HepG2 (cell line): ENCODE measurements around the gene PSMA7. TPM values are rescaled to one million over a fixed set of nuclear protein-coding genes. Genes with fewer than 3 reads are reported as not detected.
A peak's percentile ranks its signal among the peaks of the same experiment; 100 is the strongest.

ENCODE experiments used
- ATAC-seq: fragments of 200-7000 bp; cut with Tn5 transposase; 3 replicates; pipeline ENCODE4 v1.9.1; 2020; ENCODE audit warnings: mild to moderate bottlenecking, moderate library complexity
- BruUV-seq: library from RNA; stranded (reverse); fragments of 400-500 nt; replicated peaks from 2 replicates; lab custom pipeline; 2021; lab: Mats Ljungman, UMichigan
- CTCF ChIA-PET: fragments of 300-600 bp; formaldehyde crosslinking; extraction: SDS; loops from one replicate; lab custom pipeline; 2021; ENCODE audit warnings: low total read pairs, inconsistent platforms, low intra/inter-chr PET ratio; lab: Yijun Ruan, JAX
- POLR2A ChIA-PET: fragments of 350-600 bp; sonication (Branson Sonifier 250); formaldehyde crosslinking; loops from one replicate; lab custom pipeline; 2020; ENCODE audit warnings: antibody characterized with exemption, inconsistent platforms; lab: Yijun Ruan, JAX
- DNase-seq: peaks from one replicate; pipeline ENCODE4 v3.0.0-alpha.2; 2015; ENCODE audit warnings: low spot score
- FAIRE-seq: peaks from 3 replicates; lab custom pipeline; 2011; peaks lifted over from hg19 to GRCh38; lab: Jason Lieb, UNC
- H2AFZ ChIP-seq: one replicate; pipeline ENCODE4 v1.6.1; 2011; ENCODE audit warnings: low read length, inconsistent platforms
- H3K27ac ChIP-seq: fragments of 300-600 bp; 3 replicates; pipeline ENCODE4 v1.8.0; 2011; ENCODE audit warnings: mixed run types, mild to moderate bottlenecking, mixed read lengths, low read length, inconsistent platforms; ENCODE audit not compliant: insufficient read depth; ENCODE audit errors: extremely low read length
- H3K27me3 ChIP-seq, 2 experiments: fragments of 200-600 bp in 1 of 2; 2 replicates in 1 of 2; 3 replicates in 1 of 2; pipeline versions ENCODE4 v1.6.0 to v1.8.0; 2011; ENCODE audit warnings: low read length in 2 of 2, mild to moderate bottlenecking in 2 of 2, moderate library complexity in 2 of 2, inconsistent platforms in 1 of 2; ENCODE audit not compliant: insufficient read depth in 2 of 2, control insufficient read depth in 1 of 2
- H3K36me3 ChIP-seq, 2 experiments: fragments of 200-600 bp in 1 of 2; replicated peaks in 1 of 2; 2 replicates in 1 of 2; 3 replicates in 1 of 2; pipeline versions ENCODE4 v1.5.1 to v1.8.0; 2011; ENCODE audit warnings: low read length in 2 of 2, inconsistent platforms in 1 of 2; ENCODE audit not compliant: insufficient read depth in 2 of 2, control insufficient read depth in 1 of 2
- H3K4me1 ChIP-seq: 2 replicates; pipeline ENCODE4 v1.5.1; 2012; ENCODE audit warnings: low read length, inconsistent platforms; ENCODE audit not compliant: insufficient read depth
- H3K4me2 ChIP-seq: 2 replicates; pipeline ENCODE4 v1.6.0; 2011; ENCODE audit warnings: low read depth, low read length, inconsistent platforms
- H3K4me3 ChIP-seq, 3 experiments: fragments of 200-600 bp in 1 of 3; sonication (generic), shearing (Covaris generic) in 1 of 3; replicated peaks in 1 of 3; 2 replicates each; pipeline ENCODE4 v1.5.1; 2011 to 2016; ENCODE audit warnings: low read length in 3 of 3, inconsistent platforms in 2 of 3, low read depth in 2 of 3, mild to moderate bottlenecking in 2 of 3, control low read depth in 1 of 3, mixed read lengths in 1 of 3; ENCODE audit not compliant: insufficient read depth in 1 of 3
- H3K79me2 ChIP-seq: one replicate; pipeline ENCODE4 v1.6.1; 2011; ENCODE audit warnings: low read length, inconsistent platforms; ENCODE audit not compliant: insufficient read depth
- H3K9ac ChIP-seq: 2 replicates; pipeline ENCODE4 v1.6.0; 2011; ENCODE audit warnings: mild to moderate bottlenecking, low read depth, low read length, inconsistent platforms; ENCODE audit not compliant: insufficient read depth
- H3K9me3 ChIP-seq: 2 replicates; pipeline ENCODE4 v1.5.1; 2012; ENCODE audit warnings: mild to moderate bottlenecking, low read length
- H4K20me1 ChIP-seq: 2 replicates; pipeline ENCODE4 v1.6.0; 2011; ENCODE audit warnings: inconsistent platforms, mild to moderate bottlenecking, low read length, moderate library complexity; ENCODE audit not compliant: insufficient read depth
- ARID5B ChIP-seq: IDR thresholded peaks from 2 replicates; pipeline ENCODE4 v1.4.0; 2020; ENCODE audit warnings: mild to moderate bottlenecking, missing genetic modification reagents
- CBX5 ChIP-seq: sonication (generic); formaldehyde crosslinking; IDR thresholded peaks from 2 replicates; pipeline ENCODE4 v1.4.0; 2020; ENCODE audit warnings: missing genetic modification reagents, borderline replicate concordance
- FOSL2 ChIP-seq: sonication (generic); formaldehyde crosslinking; IDR thresholded peaks from 2 replicates; pipeline ENCODE4 v1.4.0; 2020; ENCODE audit warnings: missing genetic modification reagents
- KLF12 ChIP-seq: sonication (generic); formaldehyde crosslinking; IDR thresholded peaks from 2 replicates; pipeline ENCODE4 v1.4.0; 2020; ENCODE audit warnings: missing genetic modification reagents, borderline replicate concordance
- PAF1 ChIP-seq: IDR thresholded peaks from 2 replicates; pipeline ENCODE4 v1.6.1; 2016; ENCODE audit warnings: missing genetic modification reagents, missing compliant biosample characterization
- PRPF4 ChIP-seq: fragments of 200-400 bp; formaldehyde crosslinking; IDR thresholded peaks from 2 replicates; pipeline ENCODE4 v1.6.1; 2016; ENCODE audit warnings: low read length, low read depth; ENCODE audit not compliant: poor library complexity, severe bottlenecking
- SRY ChIP-seq: sonication (generic); formaldehyde crosslinking; IDR thresholded peaks from 2 replicates; pipeline ENCODE4 v1.8.0; 2022; ENCODE audit warnings: mild to moderate bottlenecking, missing genetic modification reagents
- TOE1 ChIP-seq: sonication (generic); formaldehyde crosslinking; IDR thresholded peaks from 2 replicates; pipeline ENCODE4 v1.4.0; 2020; ENCODE audit warnings: mild to moderate bottlenecking, missing genetic modification reagents
- ZNF431 ChIP-seq: sonication (generic); formaldehyde crosslinking; IDR thresholded peaks from 2 replicates; pipeline ENCODE4 v1.9.0; 2022; ENCODE audit warnings: missing genetic modification reagents, low read depth, mild to moderate bottlenecking, borderline replicate concordance
- ZNF446 ChIP-seq: sonication (generic); formaldehyde crosslinking; IDR thresholded peaks from 2 replicates; pipeline ENCODE4 v1.5.0; 2020; ENCODE audit warnings: mild to moderate bottlenecking, missing genetic modification reagents
- ZNF510 ChIP-seq: sonication (generic); formaldehyde crosslinking; IDR thresholded peaks from 2 replicates; pipeline ENCODE4 v1.4.0; 2020; ENCODE audit warnings: low read depth, mild to moderate bottlenecking, missing genetic modification reagents
- ZNF619 ChIP-seq: sonication (generic); formaldehyde crosslinking; IDR thresholded peaks from 2 replicates; pipeline ENCODE4 v1.4.0; 2020; ENCODE audit warnings: mild to moderate bottlenecking, missing genetic modification reagents
- WGBS: methylation state at CpG from one replicate; pipeline ENCODE4 v1.1.6; 2017; ENCODE audit warnings: low lambda C conversion rate; 5-methylcytosine and 5-hydroxymethylcytosine counted together
- in situ Hi-C: cut with HindIII; loops from 2 replicates; pipeline ENCODE4 v1.10.0; 2017; ENCODE audit warnings: low pct_unique_long_range_greater_than_20kb; ENCODE audit not compliant: extremely low pct_ligation_motif_present
- intact Hi-C: fragments of 100-400 bp; cut with micrococcal nuclease; formaldehyde crosslinking; loops from one replicate; pipeline ENCODE4 v1.10.0; 2022; ENCODE audit not compliant: unreplicated experiment
- polyA plus RNA-seq, 8 experiments: library from polyadenylated mRNA; depleted of rRNA in 3 of 8; stranded (reverse) in 7 of 8; unstranded in 1 of 8; fragments of >200 nt; fragmentation: Illumina TruSeq in 4 of 8; extraction: Trizol in 4 of 8; gene quantifications; 2 replicates each; pipeline versions ENCODE4 v1.2.1 to v1.2.3, GENCODE V29; 2011 to 2016; ENCODE audit warnings: low read depth in 4 of 8, missing spikeins in 1 of 8, mixed read lengths in 1 of 8; ENCODE audit not compliant: insufficient read depth in 1 of 8
- total RNA-seq, 5 experiments: library from RNA; depleted of rRNA; stranded (reverse); fragments of >200 nt; fragmentation: Illumina TruSeq; extraction: Trizol; gene quantifications; 2 replicates each; pipeline ENCODE4 v1.2.3, GENCODE V29; 2016; ENCODE audit warnings: low read depth in 1 of 5
- TF ChIP-seq, protein P1 (sequence below): sonication (generic); formaldehyde crosslinking; IDR thresholded peaks from 2 replicates; pipeline ENCODE4 v1.9.0; 2021; ENCODE audit warnings: missing genetic modification reagents, borderline replicate concordance
- TF ChIP-seq, protein P2 (sequence below): sonication (generic); formaldehyde crosslinking; IDR thresholded peaks from 2 replicates; pipeline ENCODE4 v1.4.0; 2020; ENCODE audit warnings: mild to moderate bottlenecking, missing genetic modification reagents
- TF ChIP-seq, protein P3 (sequence below): sonication (generic); formaldehyde crosslinking; IDR thresholded peaks from 2 replicates; pipeline ENCODE4 v1.4.0; 2020; ENCODE audit warnings: missing genetic modification reagents

Gene PSMA7
- total and polyA plus RNA-seq, 2 of the 13 experiments (the other 11 are each of a cell fraction or from before 2014, with no cell fraction given), result 531 to 631 TPM

DNA sequence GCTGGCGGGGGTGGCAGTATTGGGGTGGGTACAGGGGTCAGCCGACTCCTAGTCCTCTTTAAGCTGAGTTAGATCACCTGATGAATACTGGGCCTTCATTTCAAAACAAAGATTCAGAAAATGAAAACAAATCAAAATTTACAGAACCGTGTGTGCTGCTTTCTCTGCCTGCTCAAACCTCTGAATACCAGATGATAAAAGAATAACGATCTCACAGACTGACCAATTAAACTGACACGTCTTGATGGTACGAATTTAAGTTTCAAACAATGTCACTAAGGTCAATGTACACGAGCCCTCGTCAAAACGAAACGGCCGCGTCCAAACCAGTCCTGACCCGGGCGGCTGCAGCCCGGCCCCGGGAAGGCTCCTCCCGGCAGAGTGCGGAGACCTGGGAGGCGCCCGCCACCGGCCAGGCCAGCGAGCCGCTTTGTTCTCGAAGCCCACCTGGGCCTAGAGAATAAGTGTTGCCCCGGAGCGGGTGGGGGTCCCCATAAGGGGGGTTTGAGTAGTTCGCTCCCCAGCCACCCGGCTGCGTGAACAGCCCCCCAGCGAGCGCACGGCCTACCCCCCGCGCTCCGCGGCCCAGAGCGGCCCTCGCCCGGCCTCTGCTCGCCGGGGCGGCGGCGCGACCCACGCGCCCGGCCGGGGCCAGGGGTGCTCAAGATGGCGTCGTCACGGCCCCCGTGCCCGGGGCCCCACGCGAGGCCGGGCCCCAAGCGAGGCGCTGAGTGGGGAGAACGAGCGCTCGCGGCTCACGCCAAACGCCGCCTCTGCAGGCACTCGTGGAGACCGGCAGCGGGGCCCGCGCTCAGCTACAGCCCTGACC, 728 bp downstream of the PSMA7 start:
- no peak overlapping the region for H2AFZ ChIP-seq
- no peak for FAIRE-seq
- intact Hi-C loops, result no loop called here
- TF ChIP-seq, protein P1, sequence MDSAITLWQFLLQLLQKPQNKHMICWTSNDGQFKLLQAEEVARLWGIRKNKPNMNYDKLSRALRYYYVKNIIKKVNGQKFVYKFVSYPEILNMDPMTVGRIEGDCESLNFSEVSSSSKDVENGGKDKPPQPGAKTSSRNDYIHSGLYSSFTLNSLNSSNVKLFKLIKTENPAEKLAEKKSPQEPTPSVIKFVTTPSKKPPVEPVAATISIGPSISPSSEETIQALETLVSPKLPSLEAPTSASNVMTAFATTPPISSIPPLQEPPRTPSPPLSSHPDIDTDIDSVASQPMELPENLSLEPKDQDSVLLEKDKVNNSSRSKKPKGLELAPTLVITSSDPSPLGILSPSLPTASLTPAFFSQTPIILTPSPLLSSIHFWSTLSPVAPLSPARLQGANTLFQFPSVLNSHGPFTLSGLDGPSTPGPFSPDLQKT (CRISPR knock-in tag), result no peak
- TF ChIP-seq TOE1 (no peak), CBX5 (CRISPR knock-in tag) (no peak), SRY (no peak), PRPF4 (no peak), FOSL2 (CRISPR knock-in tag) (no peak), ZNF619 (CRISPR knock-in tag) (no peak), KLF12 (no peak; the same call in 1 of the 2 replicates), ZNF446 (peak; percentile 61; the same call in 1 of the 2 replicates), ZNF431 (CRISPR knock-in tag) (no peak), ZNF510 (CRISPR knock-in tag) (no peak), ARID5B (CRISPR knock-in tag) (peak; percentile 24; the same call in 1 of the 2 replicates), PAF1 (CRISPR knock-in tag) (no peak)
- TF ChIP-seq, protein P2, sequence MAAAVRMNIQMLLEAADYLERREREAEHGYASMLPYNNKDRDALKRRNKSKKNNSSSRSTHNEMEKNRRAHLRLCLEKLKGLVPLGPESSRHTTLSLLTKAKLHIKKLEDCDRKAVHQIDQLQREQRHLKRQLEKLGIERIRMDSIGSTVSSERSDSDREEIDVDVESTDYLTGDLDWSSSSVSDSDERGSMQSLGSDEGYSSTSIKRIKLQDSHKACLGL (CRISPR knock-in tag), result no peak
- TF ChIP-seq, protein P3, sequence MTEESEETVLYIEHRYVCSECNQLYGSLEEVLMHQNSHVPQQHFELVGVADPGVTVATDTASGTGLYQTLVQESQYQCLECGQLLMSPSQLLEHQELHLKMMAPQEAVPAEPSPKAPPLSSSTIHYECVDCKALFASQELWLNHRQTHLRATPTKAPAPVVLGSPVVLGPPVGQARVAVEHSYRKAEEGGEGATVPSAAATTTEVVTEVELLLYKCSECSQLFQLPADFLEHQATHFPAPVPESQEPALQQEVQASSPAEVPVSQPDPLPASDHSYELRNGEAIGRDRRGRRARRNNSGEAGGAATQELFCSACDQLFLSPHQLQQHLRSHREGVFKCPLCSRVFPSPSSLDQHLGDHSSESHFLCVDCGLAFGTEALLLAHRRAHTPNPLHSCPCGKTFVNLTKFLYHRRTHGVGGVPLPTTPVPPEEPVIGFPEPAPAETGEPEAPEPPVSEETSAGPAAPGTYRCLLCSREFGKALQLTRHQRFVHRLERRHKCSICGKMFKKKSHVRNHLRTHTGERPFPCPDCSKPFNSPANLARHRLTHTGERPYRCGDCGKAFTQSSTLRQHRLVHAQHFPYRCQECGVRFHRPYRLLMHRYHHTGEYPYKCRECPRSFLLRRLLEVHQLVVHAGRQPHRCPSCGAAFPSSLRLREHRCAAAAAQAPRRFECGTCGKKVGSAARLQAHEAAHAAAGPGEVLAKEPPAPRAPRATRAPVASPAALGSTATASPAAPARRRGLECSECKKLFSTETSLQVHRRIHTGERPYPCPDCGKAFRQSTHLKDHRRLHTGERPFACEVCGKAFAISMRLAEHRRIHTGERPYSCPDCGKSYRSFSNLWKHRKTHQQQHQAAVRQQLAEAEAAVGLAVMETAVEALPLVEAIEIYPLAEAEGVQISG, result no peak

More for the DNA sequence above, 728 bp downstream of the PSMA7 start:
- under 1% methylated on average over 36 of the region's 71 CpGs for WGBS
- Histone ChIP-seq H3K36me3 (peaks cover 23 to 35% of the 10 kb centered on the region in 2 experiments), H3K27me3 (no peaks in the 10 kb centered on the region; a peak in 1 of 5 replicates), H3K4me1 (peaks cover 51% of the 10 kb centered on the region), H3K9ac (peak overlapping the region; percentile 90), H3K9me3 (no peaks in the 10 kb centered on the region), H3K79me2 (peaks cover 76% of the 10 kb centered on the region), H3K4me2 (peak overlapping the region; percentile 90), H3K4me3 (peak overlapping the region; percentile 87 to 93 (median 88)), H3K27ac (peak overlapping the region; percentile 72), H4K20me1 (peaks cover 53% of the 10 kb centered on the region)
- DNase-seq (no peak), ATAC-seq (no peak)
- in situ Hi-C loops, result loop anchor here (5.0 kb wide), 1 partner anchor 130 kb away; no protein-coding TSS in a partner anchor
- CTCF ChIA-PET, result interaction anchor here (0.5 to 3.5 kb wide), 2 partner anchors 118 to 132 kb away, joined by 3 to 13 read pairs; no protein-coding TSS in a partner anchor
- BruUV-seq, result no TSS peak
- POLR2A ChIA-PET, result interaction anchor here (1.0 to 3.4 kb wide), 10 partner anchors 10 to 233 kb away, joined by 3 to 45 read pairs (median 4); partner anchors contain the start of genes LSM14B and TAF4
